A549 (cell line): ENCODE data around the gene CMBL.

Experiments
- E2F6 ChIP-seq: IDR thresholded peaks from 2 replicates; pipeline ENCODE4 v1.6.1; 2012; ENCODE audit warnings: low read depth, borderline replicate concordance
- ELK1 ChIP-seq: fragments of 150-350 bp; IDR thresholded peaks from 2 replicates; pipeline ENCODE4 v1.6.1; 2014; ENCODE audit warnings: low read depth, mild to moderate bottlenecking, low read length
- GATA3 ChIP-seq: IDR thresholded peaks from 2 replicates; pipeline ENCODE4 v1.6.1; 2012; ENCODE audit warnings: borderline replicate concordance
- PBX3 ChIP-seq: IDR thresholded peaks from 2 replicates; pipeline ENCODE4 v1.6.1; 2012

- TF ChIP-seq GATA3 (no peak), ELK1 (no peak), PBX3 (no peak), E2F6 (no peak)
Observed at GRCh38 chr5:10351199-10351905, 43.6 kb upstream of the CMBL start.
